ENCODE measurements around the gene HIVEP3. TPM values are rescaled to one million over a fixed set of nuclear protein-coding genes. Genes with fewer than 3 reads are reported as not detected.
A peak's percentile ranks its signal among the peaks of the same experiment; 100 is the strongest.

HIVEP3 gene
- total RNA-seq, 4 donors from 2014 or later: 6.1 to 10.1 (median 7.8) TPM

DNA sequence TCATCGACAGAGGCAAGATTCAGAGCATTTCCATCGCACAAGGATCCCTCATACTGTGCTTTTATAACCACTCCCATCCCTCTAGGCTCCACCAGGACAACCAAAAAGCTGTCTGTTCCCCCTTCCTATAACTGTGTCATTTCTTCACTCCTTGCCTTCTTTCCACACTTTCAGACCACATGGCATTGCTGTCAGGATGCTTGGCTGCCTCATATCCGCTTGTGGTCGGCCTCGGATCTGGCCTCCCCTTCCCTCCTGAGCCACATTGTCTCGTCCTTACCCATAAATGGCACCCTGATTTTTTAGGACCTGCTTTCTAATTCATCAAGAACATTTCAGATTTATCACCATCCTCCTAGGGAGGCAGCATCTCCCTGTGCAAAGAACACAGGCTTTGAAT lies 80.5 kb downstream of the HIVEP3 start:
- DNase-seq (ENCODE audit: low spot score): no peak
- TF ChIP-seq CTCF (IDR thresholded peaks at IDR 0.05): no peak
- ATAC-seq (ENCODE audit: low FRiP score): no peak

DNA sequence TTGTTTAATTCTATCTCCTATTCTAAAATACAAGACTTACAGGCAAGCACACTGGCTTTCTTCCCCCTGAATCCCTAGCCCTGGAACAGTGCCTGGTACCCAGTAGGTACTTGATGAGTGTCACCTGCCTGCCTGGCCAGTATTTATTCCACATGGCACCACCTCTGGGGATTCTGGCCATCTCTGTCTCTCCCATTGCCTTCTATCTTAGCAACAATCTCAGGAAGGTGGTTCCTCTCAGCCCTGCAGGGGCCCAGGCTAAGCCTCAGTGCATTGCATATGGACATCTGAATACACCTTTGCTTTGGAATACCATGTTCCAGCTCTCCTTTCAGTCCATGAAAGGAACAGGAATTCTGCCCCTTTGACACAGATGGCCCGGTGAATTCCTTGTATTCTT lies 81.0 kb downstream of the HIVEP3 start:
- no peak for ATAC-seq (ENCODE audit: low FRiP score)
- DNase-seq (ENCODE audit: low spot score): no peak
- no peak for TF ChIP-seq CTCF (IDR thresholded peaks at IDR 0.05)

DNA sequence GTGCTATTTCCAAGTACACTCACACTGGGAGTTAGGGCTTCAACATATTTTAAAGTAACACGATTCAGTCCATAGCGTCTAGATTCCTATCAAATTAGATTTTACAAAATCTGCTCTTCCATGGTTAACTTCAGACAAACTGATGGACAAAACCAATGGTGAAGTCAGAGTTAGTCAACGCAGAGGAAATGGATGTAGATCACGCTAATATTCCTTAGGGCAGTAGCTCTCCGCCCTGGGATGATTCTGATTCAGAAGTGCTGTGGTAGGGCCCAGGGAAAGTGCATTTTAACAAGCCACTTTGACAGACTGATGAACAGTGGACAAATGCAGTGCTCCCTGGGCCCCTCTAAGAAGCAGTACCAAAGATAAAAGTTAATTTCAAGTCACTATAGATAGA lies 83.2 kb downstream of the HIVEP3 start:
- ATAC-seq (ENCODE audit: low FRiP score) (no peak), DNase-seq (ENCODE audit: low spot score) (no peak)
- no peak for TF ChIP-seq CTCF (IDR thresholded peaks at IDR 0.05)

DNA sequence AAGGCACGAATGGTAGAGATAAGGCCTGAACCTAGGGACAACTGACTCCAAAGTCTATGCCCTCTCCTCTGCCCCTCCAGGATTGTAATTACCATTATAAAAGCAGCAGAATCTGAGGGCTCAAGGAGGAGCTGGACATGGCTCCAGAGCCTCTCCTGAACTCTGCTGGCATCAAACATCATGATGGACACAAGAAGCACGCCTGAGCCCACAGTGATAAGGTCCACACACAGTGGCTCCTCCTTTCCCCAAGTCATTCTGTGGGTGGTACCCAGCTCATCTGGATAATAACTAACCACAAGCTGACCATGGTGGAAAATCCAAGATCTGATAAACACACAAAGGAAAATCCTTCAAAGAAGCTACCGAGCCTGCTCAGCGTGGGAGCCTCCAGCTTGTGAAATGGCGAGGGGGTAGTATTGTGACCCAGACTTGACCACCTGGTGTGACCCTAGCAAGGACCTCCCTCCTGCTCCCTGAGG lies 85.2 kb downstream of the HIVEP3 start:
- ATAC-seq (ENCODE audit: low FRiP score): no peak
- TF ChIP-seq CTCF (IDR thresholded peaks at IDR 0.05): no peak
- DNase-seq (ENCODE audit: low spot score): no peak

- no peak for TF ChIP-seq CTCF (IDR thresholded peaks at IDR 0.05)
- peak; percentile 84 for ATAC-seq (ENCODE audit: low FRiP score)
These were observed 88.0 kb downstream of the HIVEP3 start for GRCh38 chr1:41830726-41831125.

GRCh38 chr1:41827991-41828570 lies 90.6 kb downstream of the HIVEP3 start:
- DNase-seq (ENCODE audit: low spot score) (no peak), ATAC-seq (ENCODE audit: low FRiP score) (no peak)
- TF ChIP-seq CTCF (IDR thresholded peaks at IDR 0.05): no peak

More at GRCh38 chr1:41830726-41831125, 88.0 kb downstream of the HIVEP3 start:
- DNase-seq (ENCODE audit: low spot score): peak; percentile 40

- DNase-seq (ENCODE audit: low spot score): no peak
- ATAC-seq (ENCODE audit: low FRiP score): peak; percentile 61
- no peak for TF ChIP-seq CTCF (IDR thresholded peaks at IDR 0.05)
These were observed 95.3 kb downstream of the HIVEP3 start for GRCh38 chr1:41823471-41823870.

All from omental fat pad (tissue), 4 donors.